HG03521 (cell line): ENCODE results near the gene UST.
"Not testable (repeated sequence)": the region's sequence is repeated elsewhere in the genome, so short reads cannot be mapped to it uniquely, and the experiment has no call there.

Experiments
- ATAC-seq: cut with Tn5 transposase; IDR thresholded peaks from one replicate; pipeline ENCODE4 v1.9.1; 2021; ENCODE audit warnings: mild to moderate bottlenecking, moderate library complexity; ENCODE audit not compliant: unreplicated experiment

UST gene

GRCh38 chr6:149028767-149029405, 282.1 kb downstream of the UST start:
- no peak for ATAC-seq

- ATAC-seq: no peak
Observed at GRCh38 chr6:149031201-149031858, 284.5 kb downstream of the UST start.

GRCh38 chr6:149031859-149032598, 285.2 kb downstream of the UST start:
- peak; percentile 21 for ATAC-seq

- ATAC-seq: peak; percentile 61
Observed at GRCh38 chr6:149032599-149033405, 286.0 kb downstream of the UST start.

GRCh38 chr6:149033454-149033853, 286.6 kb downstream of the UST start:
- no peak for ATAC-seq

GRCh38 chr6:149035766-149036165, 288.9 kb downstream of the UST start:
- ATAC-seq: no peak

- no peak for ATAC-seq
Observed at GRCh38 chr6:149037051-149037671, 290.3 kb downstream of the UST start.

- not testable (repeated sequence) for ATAC-seq
Observed at GRCh38 chr6:149039025-149039424, 292.2 kb downstream of the UST start.

GRCh38 chr6:149041953-149042352, 295.1 kb downstream of the UST start:
- ATAC-seq: no peak

GRCh38 chr6:149043476-149044130, 296.8 kb downstream of the UST start:
- ATAC-seq: no peak

- no peak for ATAC-seq
Observed at GRCh38 chr6:149044528-149044927, 297.7 kb downstream of the UST start.

- peak; percentile 71 for ATAC-seq
Observed at GRCh38 chr6:149045404-149045803, 298.6 kb downstream of the UST start.

- ATAC-seq: no peak
Observed at GRCh38 chr6:149046164-149046821, 299.5 kb downstream of the UST start.

- peak; percentile 61 for ATAC-seq
Observed at GRCh38 chr6:149046822-149047246, 300.0 kb downstream of the UST start.

- ATAC-seq: no peak
Observed at GRCh38 chr6:149049230-149049629, 302.4 kb downstream of the UST start.

- ATAC-seq: no peak
Observed at GRCh38 chr6:149050160-149050559, 303.3 kb downstream of the UST start.

- ATAC-seq: peak; percentile 62
Observed at GRCh38 chr6:149052350-149053106, 305.7 kb downstream of the UST start.

- ATAC-seq: no peak
Observed at GRCh38 chr6:149053848-149054558, 307.2 kb downstream of the UST start.
